Lung microvascular endothelial cell (primary cell): Measurements from ENCODE around the gene WDR54. TPM values are rescaled to one million over a fixed set of nuclear protein-coding genes. Genes with fewer than 3 reads are reported as not detected.

ENCODE experiments used
- DNase-seq, 2 donors: peaks; one replicate each; pipeline versions ENCODE4 v3.0.0 to v3.0.0-alpha.2; 2010; ENCODE audit warnings: low read depth in 2 of 2
- total RNA-seq: library from RNA; depleted of rRNA; stranded (reverse); fragments of >200 nt; gene quantifications from 2 replicates; pipeline ENCODE4 v1.2.1, GENCODE V29; 2014

Gene WDR54
- total RNA-seq = 24.0 and 32.3 TPM in 2 replicates

GRCh38 chr2:74421221-74421870 is at the start of gene WDR54, which contains the start of gene C2orf81:
Gene WDR54, plus strand, starts transcription at chr2:74421730. Its CDS starts 424 bp downstream, at chr2:74422154.
Gene C2orf81, minus strand, starts transcription at chr2:74421619. Its CDS starts 59 bp downstream, at chr2:74421560.
- peak; percentile 87 to 93 for DNase-seq

- no peak for DNase-seq
These were observed 48.9 kb upstream of the WDR54 start for GRCh38 chr2:74372674-74373073.

- DNase-seq = no peak
These were observed 48.3 kb upstream of the WDR54 start for GRCh38 chr2:74373221-74373676.

- DNase-seq = peak in 1 of 2 donors; percentile 14
These were observed 47.5 kb upstream of the WDR54 start for GRCh38 chr2:74373985-74374384.

GRCh38 chr2:74374509-74375205 is 46.9 kb upstream of the WDR54 start:
- peak; percentile 12 to 64 for DNase-seq

GRCh38 chr2:74375838-74376237 is 45.7 kb upstream of the WDR54 start:
- no peak for DNase-seq

GRCh38 chr2:74378007-74378406 is 43.5 kb upstream of the WDR54 start:
- DNase-seq = no peak

- peak; percentile 61 to 69 for DNase-seq
These were observed 41.4 kb upstream of the WDR54 start, which contains the start of gene DCTN1 for GRCh38 chr2:74379851-74380789. Gene DCTN1, minus strand, starts transcription at chr2:74380311. Its CDS starts 274 bp downstream, at chr2:74380037.

GRCh38 chr2:74381751-74382150 is 39.8 kb upstream of the WDR54 start:
- DNase-seq = no peak

- DNase-seq = peak; percentile 43 to 94
These were observed 38.3 kb upstream of the WDR54 start for GRCh38 chr2:74383254-74383653.

- DNase-seq = no peak
These were observed 37.5 kb upstream of the WDR54 start for GRCh38 chr2:74384051-74384450.

GRCh38 chr2:74385396-74385795 is 36.1 kb upstream of the WDR54 start:
- DNase-seq = no peak

GRCh38 chr2:74387346-74387745 is 34.2 kb upstream of the WDR54 start:
- peak in 1 of 2 donors; percentile 15 for DNase-seq

GRCh38 chr2:74390606-74391005 is 30.9 kb upstream of the WDR54 start:
- no peak for DNase-seq

- no peak for DNase-seq
These were observed 30.3 kb upstream of the WDR54 start for GRCh38 chr2:74391209-74391579.

GRCh38 chr2:74391580-74392448 is 29.7 kb upstream of the WDR54 start:
- peak; percentile 94 to 96 for DNase-seq

GRCh38 chr2:74392449-74392743 is 29.1 kb upstream of the WDR54 start:
- no peak for DNase-seq

GRCh38 chr2:74393525-74393924 is 28.0 kb upstream of the WDR54 start:
- DNase-seq = no peak

- no peak for DNase-seq
These were observed 25.4 kb upstream of the WDR54 start for GRCh38 chr2:74396149-74396548.

- peak; percentile 32 to 52 for DNase-seq
These were observed 21.7 kb upstream of the WDR54 start for GRCh38 chr2:74399785-74400184.

GRCh38 chr2:74401891-74402290 is 19.6 kb upstream of the WDR54 start:
- DNase-seq = no peak
